NOMO-1 treated with DMSO at 0.1 percent for 48 hours (cell line): Measurements from ENCODE around the gene TMED10.
A peak's percentile ranks its signal among the peaks of the same experiment; 100 is the strongest.

ENCODE experiments used
- DNase-seq: peaks from one replicate; lab custom pipeline; 2025; ENCODE audit not compliant: unreplicated experiment; lab: John Stamatoyannopoulos, UW

TMED10 gene

DNA sequence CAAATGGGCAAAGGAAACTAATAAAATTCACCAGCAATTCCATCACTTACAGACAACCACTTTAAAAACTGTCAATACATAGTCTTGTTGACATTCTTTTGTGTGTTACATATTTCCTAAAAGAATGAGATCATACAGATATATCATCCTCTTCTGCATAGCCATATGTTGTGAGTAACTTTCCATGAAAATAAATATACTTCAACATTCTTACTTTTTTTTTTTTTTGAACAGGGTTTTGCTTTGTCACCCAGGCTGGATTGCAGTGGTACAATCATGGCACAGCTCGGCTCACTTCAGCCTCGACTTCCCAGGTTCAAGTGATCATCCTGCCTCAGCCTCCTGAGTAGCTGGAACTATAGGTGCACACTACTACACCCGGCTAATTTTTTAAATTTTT lies 86.1 kb downstream of the TMED10 start:
- DNase-seq: no peak

DNA sequence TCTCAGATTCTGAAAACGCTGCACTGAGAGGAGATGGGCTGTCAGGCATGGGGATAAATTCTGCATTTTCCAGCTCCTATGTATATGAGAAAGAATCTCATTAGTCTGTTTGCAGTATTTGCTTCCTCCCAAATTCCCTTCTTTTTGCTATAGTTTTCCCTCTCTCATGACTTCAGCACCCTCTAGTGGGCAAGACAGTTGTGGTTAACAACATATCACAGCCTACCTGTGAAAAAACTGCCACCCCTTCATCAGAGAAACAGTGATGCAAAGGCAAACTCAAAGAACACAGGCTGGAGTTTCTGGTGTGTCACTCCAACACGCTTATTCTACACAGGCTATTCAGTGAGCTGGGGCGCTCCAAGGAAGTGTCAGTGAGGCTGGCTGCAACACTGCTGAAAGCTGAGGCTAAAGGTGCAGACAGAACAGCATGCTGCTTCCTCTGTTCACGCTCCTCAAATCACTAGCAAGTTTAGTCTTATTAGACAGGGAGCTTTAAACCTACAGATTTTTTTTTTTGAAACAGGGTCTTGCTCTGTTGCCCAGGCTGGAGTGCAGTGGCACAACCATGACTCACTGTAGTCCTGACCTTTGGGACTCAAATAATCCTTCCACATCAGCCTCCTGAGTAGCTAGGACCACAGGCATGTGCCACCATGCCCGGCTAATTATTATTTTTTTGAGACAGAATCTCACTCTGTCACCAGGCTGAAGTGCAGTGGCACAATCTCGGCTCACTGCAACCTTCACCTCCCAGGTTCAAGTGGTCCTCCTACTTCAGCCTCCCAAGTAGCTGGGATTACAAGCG lies 87.6 kb downstream of the TMED10 start:
- DNase-seq: peak; percentile 50

DNA sequence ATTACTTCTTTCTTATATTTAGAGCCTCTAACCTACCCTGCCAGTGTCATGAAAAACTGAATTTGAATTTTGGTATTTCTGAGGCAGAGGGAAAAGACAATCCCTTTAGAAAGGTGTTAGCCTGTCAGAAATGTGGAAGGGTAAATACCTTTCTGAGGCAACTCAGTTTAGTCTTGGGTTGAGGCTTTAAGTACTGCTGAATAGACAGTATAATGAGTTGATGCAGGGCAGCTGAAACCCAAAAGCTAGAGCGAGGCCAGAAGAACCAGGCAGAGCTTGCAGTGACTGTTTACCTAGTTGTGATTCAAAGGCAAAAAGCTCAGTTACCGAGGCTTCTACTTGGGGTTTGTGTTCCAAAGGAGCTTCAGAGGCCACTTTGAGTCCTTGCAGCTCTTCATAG lies 88.3 kb downstream of the TMED10 start:
- DNase-seq: no peak

DNA sequence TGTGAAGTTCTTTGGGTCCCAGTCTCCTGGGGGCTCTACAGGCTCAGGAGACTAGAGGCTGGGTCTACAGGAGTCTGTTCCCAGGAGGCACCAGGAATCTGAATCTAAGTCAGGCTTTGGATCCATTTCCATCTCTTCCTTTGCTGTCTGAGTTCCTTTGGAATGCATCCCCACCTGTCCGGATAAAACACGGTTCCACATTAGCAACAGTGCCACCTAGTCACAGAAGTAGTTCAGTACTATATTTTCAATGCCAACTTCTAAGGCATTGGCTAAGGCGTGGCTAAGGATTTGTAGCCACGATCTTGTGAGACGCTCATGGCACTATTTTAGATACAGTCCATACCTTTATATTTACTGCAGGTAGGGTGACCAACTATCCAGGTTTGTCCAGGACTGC lies 91.9 kb downstream of the TMED10 start:
- DNase-seq: no peak

DNA sequence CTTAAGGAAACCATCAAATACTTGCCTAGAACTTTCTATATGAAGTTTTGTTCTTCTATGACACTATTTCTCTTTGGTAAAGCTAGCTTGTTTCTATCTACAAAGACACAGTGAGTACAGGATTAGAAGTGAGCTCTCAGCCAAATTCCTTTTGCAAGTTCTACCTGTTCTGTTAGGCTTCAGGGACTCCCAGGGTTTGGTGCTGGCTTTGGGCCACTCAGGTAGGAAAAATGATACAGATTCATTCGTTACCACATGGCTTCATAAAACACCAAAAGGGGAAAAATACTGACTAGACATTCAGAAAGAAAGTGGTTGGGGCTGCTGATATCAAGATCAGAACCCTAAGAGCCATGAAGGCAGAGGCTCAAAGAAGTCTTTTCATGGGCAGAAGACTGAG lies 93.1 kb downstream of the TMED10 start:
- DNase-seq: no peak

DNA sequence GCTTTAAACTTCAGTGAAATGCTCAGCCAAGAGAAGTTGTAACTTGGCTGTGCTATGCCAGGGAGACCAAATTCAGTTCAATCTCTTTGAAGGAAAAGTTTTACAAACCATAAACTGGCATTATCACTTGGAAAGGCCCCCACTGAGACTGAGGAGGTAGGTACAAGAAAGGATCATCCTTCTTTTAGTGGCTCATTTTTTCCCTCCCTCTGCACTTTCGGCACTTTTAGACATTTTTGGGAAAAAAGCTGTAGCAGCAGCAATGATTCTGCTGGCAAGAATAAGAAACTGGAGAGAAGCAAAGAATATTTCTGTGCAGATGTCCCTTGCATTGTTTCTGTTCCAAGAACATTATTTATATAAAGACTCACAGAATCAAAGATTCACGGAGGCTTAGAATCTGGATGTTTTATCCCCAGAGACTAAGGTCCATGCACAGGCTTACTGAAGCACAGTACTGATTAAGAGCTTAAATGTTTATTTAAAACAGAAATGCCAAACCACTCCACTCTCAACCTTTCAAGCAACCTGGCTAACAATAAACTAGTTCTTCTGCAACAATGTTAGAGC lies 94.7 kb downstream of the TMED10 start:
- DNase-seq: no peak
